Mesendoderm (in vitro differentiated cells): ENCODE data around the gene TAF5.
"Not testable (repeated sequence)": the region's sequence is repeated elsewhere in the genome, so short reads cannot be mapped to it uniquely, and the experiment has no call there.

Source experiments
- DNase-seq: peaks from one replicate; pipeline ENCODE4 v3.0.0; 2013
- H2AK5ac ChIP-seq: 2 replicates; pipeline ENCODE4 v1.6.1; 2013; ENCODE audit warnings: low read length, inconsistent platforms
- H2BK120ac ChIP-seq: 2 replicates; pipeline ENCODE4 v1.6.1; 2013; ENCODE audit warnings: low read depth, mild to moderate bottlenecking, low read length, moderate library complexity, mixed read lengths
- H2BK15ac ChIP-seq: replicated peaks from 2 replicates; pipeline ENCODE4 v1.6.1; 2013; ENCODE audit warnings: low read depth, mild to moderate bottlenecking, moderate library complexity
- H2BK5ac ChIP-seq: 2 replicates; pipeline ENCODE4 v1.6.1; 2013; ENCODE audit warnings: low read length, inconsistent platforms
- H3K18ac ChIP-seq: 2 replicates; pipeline ENCODE4 v1.6.1; 2013; ENCODE audit warnings: mild to moderate bottlenecking, low read length, mixed read lengths
- H3K23ac ChIP-seq: one replicate; pipeline ENCODE4 v1.6.1; 2013; ENCODE audit warnings: low read length
- H3K27ac ChIP-seq: 2 replicates; pipeline ENCODE4 v1.5.1; 2013; ENCODE audit warnings: low read depth, mild to moderate bottlenecking, inconsistent platforms, low read length, moderate library complexity
- H3K27me3 ChIP-seq: 2 replicates; pipeline ENCODE4 v1.6.1; 2013; ENCODE audit warnings: low read length, control low read depth, mild to moderate bottlenecking, inconsistent platforms; ENCODE audit not compliant: insufficient read depth, poor library complexity
- H3K36me3 ChIP-seq: 2 replicates; pipeline ENCODE4 v1.6.1; 2013; ENCODE audit warnings: low read length, inconsistent platforms; ENCODE audit not compliant: control insufficient read depth, insufficient read depth
- H3K4ac ChIP-seq: one replicate; pipeline ENCODE4 v1.6.1; 2013; ENCODE audit warnings: low read depth, mild to moderate bottlenecking, low read length, moderate library complexity
- H3K4me1 ChIP-seq: 2 replicates; pipeline ENCODE4 v1.6.1; 2013; ENCODE audit warnings: low read depth, low read length, inconsistent platforms; ENCODE audit not compliant: control insufficient read depth
- H3K4me2 ChIP-seq: 2 replicates; pipeline ENCODE4 v1.6.1; 2013; ENCODE audit warnings: low read length
- H3K4me3 ChIP-seq: 2 replicates; pipeline ENCODE4 v1.5.1; 2013; ENCODE audit warnings: mild to moderate bottlenecking, low read length
- H3K56ac ChIP-seq: one replicate; pipeline ENCODE4 v1.6.1; 2013; ENCODE audit warnings: low read length
- H3K79me1 ChIP-seq: 2 replicates; pipeline ENCODE4 v1.6.1; 2013; ENCODE audit warnings: low read length, inconsistent platforms
- H3K79me2 ChIP-seq: 2 replicates; pipeline ENCODE4 v1.6.1; 2013; ENCODE audit warnings: mild to moderate bottlenecking, low read length; ENCODE audit not compliant: control insufficient read depth, insufficient read depth
- H3K9ac ChIP-seq: 2 replicates; pipeline ENCODE4 v1.6.1; 2013; ENCODE audit warnings: low read length, inconsistent platforms
- H4K5ac ChIP-seq: one replicate; pipeline ENCODE4 v1.6.1; 2013; ENCODE audit warnings: low read length
- H4K8ac ChIP-seq: one replicate; pipeline ENCODE4 v1.6.1; 2013; ENCODE audit warnings: low read depth, mild to moderate bottlenecking, control low read depth, low read length, moderate library complexity
- whole genome bisulfite sequencing: extraction: QIAGEN DNeasy Blood & Tissue Kit; methylation state at CpG from one replicate; pipeline ENCODE4 v1.1.7; 2013; ENCODE audit warnings: low lambda C conversion rate, missing lambda C conversion rate; ENCODE audit not compliant: insufficient coverage; ENCODE audit errors: extremely low coverage; 5-methylcytosine and 5-hydroxymethylcytosine counted together

Gene TAF5

GRCh38 chr10:103359493-103359892 is 8.3 kb upstream of the TAF5 start:
- not testable (repeated sequence) for H3K4me3 ChIP-seq, H3K18ac ChIP-seq, H3K4me2 ChIP-seq, DNase-seq, H3K56ac ChIP-seq, H2BK5ac ChIP-seq, H3K27ac ChIP-seq, H4K5ac ChIP-seq, H3K79me2 ChIP-seq, H4K8ac ChIP-seq, H2AK5ac ChIP-seq, H3K4ac ChIP-seq, H3K23ac ChIP-seq, H3K27me3 ChIP-seq, H2BK15ac ChIP-seq, H3K4me1 ChIP-seq, H2BK120ac ChIP-seq, H3K9ac ChIP-seq, H3K36me3 ChIP-seq, H3K79me1 ChIP-seq
- WGBS, result no CpG with 5 or more reads among the region's 4 CpGs

DNA sequence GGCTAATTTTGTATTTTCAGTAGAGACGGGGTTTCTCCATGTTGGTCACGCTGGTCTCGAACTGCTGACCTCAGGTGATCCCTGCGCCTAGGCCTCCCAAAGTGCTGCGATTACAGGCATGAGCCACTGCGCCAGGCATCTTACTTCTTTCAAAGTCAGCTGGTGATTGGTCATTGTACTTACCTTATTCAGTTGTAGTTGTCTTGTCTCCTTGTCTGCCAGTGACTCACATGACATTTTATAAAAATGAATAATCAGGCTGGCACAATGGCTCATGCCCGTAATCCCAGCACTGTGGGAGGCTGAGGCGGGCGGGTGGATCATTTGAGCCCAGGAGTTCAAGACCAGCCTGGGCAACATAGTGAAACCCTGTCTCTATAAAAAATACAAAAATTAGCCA is 7.0 kb upstream of the TAF5 start:
- DNase-seq, H2BK15ac ChIP-seq, H3K4me3 ChIP-seq, H3K4me2 ChIP-seq, H3K23ac ChIP-seq, H3K79me1 ChIP-seq, H2BK5ac ChIP-seq, H4K8ac ChIP-seq, H3K9ac ChIP-seq, H3K4ac ChIP-seq, H3K18ac ChIP-seq, H4K5ac ChIP-seq, H2BK120ac ChIP-seq, H3K27ac ChIP-seq, H3K36me3 ChIP-seq, H3K79me2 ChIP-seq, H3K56ac ChIP-seq, H3K4me1 ChIP-seq, H2AK5ac ChIP-seq, H3K27me3 ChIP-seq: not testable (repeated sequence)
- WGBS, result no CpG with 5 or more reads among the region's 9 CpGs

GRCh38 chr10:103367379-103367781 is 396 bp upstream of the TAF5 start:
- Histone ChIP-seq H3K56ac (peak overlapping the region; percentile 42), H3K4me1 (no peaks in the 10 kb centered on the region), H3K79me1 (no peaks in the 10 kb centered on the region), H2BK120ac (no peak overlapping the region), H4K5ac (no peak overlapping the region), H3K36me3 (no peaks in the 10 kb centered on the region), H2BK15ac (no peak overlapping the region), H3K4ac (no peak overlapping the region), H4K8ac (peak overlapping the region; percentile 16), H3K79me2 (no peaks in the 10 kb centered on the region), H3K27me3 (no peaks in the 10 kb centered on the region), H3K23ac (no peak overlapping the region), H3K9ac (peak overlapping the region; percentile 36), H3K18ac (no peak overlapping the region), H3K27ac (no peak overlapping the region), H3K4me2 (no peak overlapping the region), H2AK5ac (no peak overlapping the region), H3K4me3 (no peak overlapping the region), H2BK5ac (no peak overlapping the region)
- no peak for DNase-seq
- WGBS, result no CpG with 5 or more reads among the region's 10 CpGs

DNA sequence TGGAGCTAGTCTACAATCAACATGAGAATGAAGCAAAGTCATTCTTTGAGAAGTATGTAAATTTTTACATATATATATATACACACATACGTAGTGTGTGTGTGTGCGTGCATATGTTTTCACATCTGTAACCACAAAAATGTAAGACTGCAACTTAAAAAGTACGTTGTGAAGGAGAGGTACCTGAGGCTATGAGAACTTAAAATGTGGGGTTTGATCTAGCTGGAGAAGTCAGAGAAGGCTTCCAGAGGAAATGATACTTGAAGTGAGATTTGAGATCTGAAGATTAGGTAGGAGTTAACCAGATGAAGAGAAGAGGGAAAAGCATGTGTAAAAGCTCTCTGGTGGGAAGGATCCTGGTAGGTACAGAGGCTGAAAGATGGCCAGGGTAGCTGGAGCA is 5.8 kb downstream of the TAF5 start:
- no CpG with 5 or more reads among the region's 3 CpGs for WGBS
- Histone ChIP-seq H3K79me2 (no peaks in the 10 kb centered on the region), H3K36me3 (peaks cover 2% of the 10 kb centered on the region), H2BK120ac (no peak overlapping the region), H3K18ac (no peak overlapping the region), H2AK5ac (no peak overlapping the region), H3K23ac (no peak overlapping the region), H3K79me1 (no peaks in the 10 kb centered on the region), H3K56ac (no peak overlapping the region), H3K4me2 (no peak overlapping the region), H3K9ac (no peak overlapping the region), H4K5ac (no peak overlapping the region), H2BK5ac (no peak overlapping the region), H3K4me1 (no peaks in the 10 kb centered on the region), H3K27ac (no peak overlapping the region), H4K8ac (no peak overlapping the region), H2BK15ac (no peak overlapping the region), H3K4me3 (no peak overlapping the region), H3K27me3 (no peaks in the 10 kb centered on the region), H3K4ac (no peak overlapping the region)
- no peak for DNase-seq

DNA sequence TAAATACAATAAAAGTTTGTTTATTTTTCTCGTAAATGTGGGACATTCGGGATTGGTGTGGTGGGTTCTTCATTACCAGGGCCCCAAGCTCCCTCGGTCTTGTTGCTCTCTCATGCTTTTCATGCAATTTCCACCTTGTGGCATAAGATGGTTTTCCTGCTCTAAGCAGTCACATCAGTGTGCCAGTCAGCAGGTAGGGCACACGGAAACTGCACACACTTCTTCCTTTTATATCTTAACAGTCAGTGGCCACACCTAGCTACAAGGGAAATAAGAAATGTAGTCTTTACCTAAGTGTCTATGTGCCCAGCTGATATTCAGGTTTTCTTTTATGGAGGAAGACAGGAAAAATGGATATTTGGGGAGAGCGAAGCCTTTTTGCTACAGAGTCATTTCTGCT is 6.5 kb downstream of the TAF5 start:
- Histone ChIP-seq H3K79me2 (no peaks in the 10 kb centered on the region), H3K27ac (no peak overlapping the region), H2AK5ac (no peak overlapping the region), H3K36me3 (peaks cover 2% of the 10 kb centered on the region), H3K4me1 (no peaks in the 10 kb centered on the region), H3K4me2 (no peak overlapping the region), H3K56ac (no peak overlapping the region), H4K5ac (no peak overlapping the region), H2BK5ac (no peak overlapping the region), H3K4ac (no peak overlapping the region), H3K18ac (no peak overlapping the region), H3K9ac (no peak overlapping the region), H4K8ac (no peak overlapping the region), H3K79me1 (no peaks in the 10 kb centered on the region), H3K27me3 (no peaks in the 10 kb centered on the region), H3K4me3 (no peak overlapping the region), H3K23ac (no peak overlapping the region), H2BK120ac (no peak overlapping the region), H2BK15ac (no peak overlapping the region)
- no peak for DNase-seq
- no CpG with 5 or more reads among the region's 5 CpGs for WGBS

DNA sequence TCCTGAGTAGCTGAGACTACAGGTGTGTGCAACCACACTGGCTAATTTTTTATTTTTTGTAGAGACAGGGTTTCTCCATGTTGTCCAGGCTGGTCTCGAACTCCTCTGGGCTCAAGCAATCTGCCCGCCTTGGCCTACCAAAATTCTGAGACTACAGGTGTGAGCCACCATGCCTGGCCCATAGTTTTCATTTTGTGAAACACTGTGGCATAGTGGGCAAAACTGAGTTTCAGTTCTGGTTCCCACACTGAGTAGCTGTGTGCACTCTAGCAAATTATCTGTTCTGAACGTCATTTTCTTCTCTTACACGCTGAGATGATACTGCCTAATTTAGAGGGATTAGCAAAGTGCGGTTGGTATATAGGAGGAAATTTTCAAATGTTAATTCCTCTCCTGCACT is 15.0 kb downstream of the TAF5 start:
- H2BK5ac ChIP-seq, result no peak overlapping the region
- no peak overlapping the region for H3K23ac ChIP-seq
- no peak overlapping the region for H3K56ac ChIP-seq
- no peak overlapping the region for H3K9ac ChIP-seq
- peaks cover 1% of the 10 kb centered on the region for H3K36me3 ChIP-seq
- no peak overlapping the region for H2BK120ac ChIP-seq
- no peak overlapping the region for H3K27ac ChIP-seq
- no peak overlapping the region for H2BK15ac ChIP-seq
- no peaks in the 10 kb centered on the region for H3K79me2 ChIP-seq
- no peak overlapping the region for H4K5ac ChIP-seq
- no peaks in the 10 kb centered on the region for H3K79me1 ChIP-seq
- no peak overlapping the region for H3K18ac ChIP-seq
- no peak overlapping the region for H2AK5ac ChIP-seq
- no CpG with 5 or more reads among the region's 5 CpGs for WGBS
- no peaks in the 10 kb centered on the region for H3K4me1 ChIP-seq
- no peak overlapping the region for H4K8ac ChIP-seq
- no peaks in the 10 kb centered on the region for H3K27me3 ChIP-seq
- DNase-seq, result no peak
- H3K4ac ChIP-seq, result no peak overlapping the region
- no peak overlapping the region for H3K4me3 ChIP-seq
- H3K4me2 ChIP-seq, result no peak overlapping the region
